H9 (cell line): ENCODE results near the gene CIPC. TPM values are rescaled to one million over a fixed set of nuclear protein-coding genes. Genes with fewer than 3 reads are reported as not detected.

Source experiments
- DNase-seq: peaks from one replicate; pipeline ENCODE4 v3.0.0-alpha.2; 2017
- H2AFZ ChIP-seq: one replicate; pipeline ENCODE4 v1.6.1; 2013; ENCODE audit warnings: mild to moderate bottlenecking, low read length, control low read depth, moderate library complexity
- H2AK5ac ChIP-seq: 2 replicates; pipeline ENCODE4 v1.6.1; 2013; ENCODE audit warnings: low read length, control low read depth, mixed read lengths; ENCODE audit not compliant: insufficient read length
- H2BK120ac ChIP-seq: one replicate; pipeline ENCODE4 v1.6.1; 2013; ENCODE audit warnings: low read depth, mild to moderate bottlenecking, low read length, control low read depth, inconsistent platforms; ENCODE audit not compliant: poor library complexity, severe bottlenecking
- H2BK12ac ChIP-seq: 2 replicates; pipeline ENCODE4 v1.6.1; 2013; ENCODE audit warnings: low read length, control low read depth, mixed read lengths, low read depth; ENCODE audit not compliant: insufficient read length
- H2BK15ac ChIP-seq: 2 replicates; pipeline ENCODE4 v1.6.1; 2013; ENCODE audit warnings: low read depth, low read length, control low read depth
- H2BK20ac ChIP-seq: one replicate; pipeline ENCODE4 v1.6.1; 2013; ENCODE audit warnings: low read depth, mild to moderate bottlenecking, low read length, control low read depth, inconsistent platforms; ENCODE audit not compliant: poor library complexity, severe bottlenecking
- H2BK5ac ChIP-seq: 2 replicates; pipeline ENCODE4 v1.6.1; 2013; ENCODE audit warnings: low read length, control low read depth, mixed read lengths; ENCODE audit not compliant: insufficient read length
- H3K14ac ChIP-seq: 2 replicates; pipeline ENCODE4 v1.6.1; 2013; ENCODE audit warnings: low read length, control low read depth; ENCODE audit not compliant: insufficient read depth
- H3K18ac ChIP-seq: 2 replicates; pipeline ENCODE4 v1.6.1; 2013; ENCODE audit warnings: low read depth, mild to moderate bottlenecking, mixed read lengths, low read length, control low read depth; ENCODE audit not compliant: insufficient read length
- H3K23ac ChIP-seq: 2 replicates; pipeline ENCODE4 v1.6.1; 2013; ENCODE audit warnings: low read length, control low read depth, mixed read lengths, low read depth; ENCODE audit not compliant: insufficient read length
- H3K23me2 ChIP-seq: 2 replicates; pipeline ENCODE4 v1.6.1; 2013; ENCODE audit warnings: low read depth, mild to moderate bottlenecking, mixed read lengths, low read length, control low read depth; ENCODE audit not compliant: insufficient read length, poor library complexity, severe bottlenecking
- H3K27ac ChIP-seq: 2 replicates; pipeline ENCODE4 v1.5.1; 2013; ENCODE audit warnings: low read length, control low read depth, mixed read lengths, low read depth; ENCODE audit not compliant: insufficient read length
- H3K27me3 ChIP-seq: 2 replicates; pipeline ENCODE4 v1.6.1; 2013; ENCODE audit warnings: low read length, control low read depth, inconsistent platforms; ENCODE audit not compliant: insufficient read depth
- H3K4ac ChIP-seq: 2 replicates; pipeline ENCODE4 v1.6.1; 2013; ENCODE audit warnings: low read depth, mild to moderate bottlenecking, control low read depth, inconsistent platforms, low read length, moderate library complexity
- H3K4me1 ChIP-seq: 2 replicates; pipeline ENCODE4 v1.6.1; 2013; ENCODE audit warnings: low read length, control low read depth, inconsistent platforms; ENCODE audit not compliant: insufficient read depth
- H3K4me2 ChIP-seq: 2 replicates; pipeline ENCODE4 v1.6.1; 2013; ENCODE audit warnings: low read length, control low read depth, mixed read lengths; ENCODE audit not compliant: insufficient read length, insufficient read depth
- H3K56ac ChIP-seq: 2 replicates; pipeline ENCODE4 v1.6.1; 2013; ENCODE audit warnings: low read depth, mild to moderate bottlenecking, mixed read lengths, low read length, control low read depth; ENCODE audit not compliant: insufficient read length
- H3K79me1 ChIP-seq: 2 replicates; pipeline ENCODE4 v1.6.1; 2013; ENCODE audit warnings: low read depth, mild to moderate bottlenecking, moderate library complexity, low read length, control low read depth, inconsistent platforms; ENCODE audit not compliant: insufficient read depth, poor library complexity, severe bottlenecking
- H3K79me2 ChIP-seq: 2 replicates; pipeline ENCODE4 v1.6.1; 2013; ENCODE audit warnings: low read length, control low read depth, inconsistent platforms; ENCODE audit not compliant: insufficient read depth
- H3K9ac ChIP-seq: 2 replicates; pipeline ENCODE4 v1.6.1; 2013; ENCODE audit warnings: low read length, control low read depth, mixed read lengths; ENCODE audit not compliant: insufficient read length; ENCODE audit errors: extremely low read depth
- H3K9me3 ChIP-seq: one replicate; pipeline ENCODE4 v1.6.1; 2013; ENCODE audit warnings: low read depth, low read length, inconsistent platforms; ENCODE audit not compliant: control insufficient read depth
- H3T11ph ChIP-seq: one replicate; pipeline ENCODE4 v1.6.1; 2013; ENCODE audit warnings: mild to moderate bottlenecking, low read length, control low read depth, inconsistent platforms
- H4K20me1 ChIP-seq: one replicate; pipeline ENCODE4 v1.6.1; 2013; ENCODE audit not compliant: control insufficient read depth, insufficient read length, insufficient read depth
- H4K5ac ChIP-seq: 2 replicates; pipeline ENCODE4 v1.6.1; 2013; ENCODE audit warnings: low read depth, mild to moderate bottlenecking, mixed read lengths, low read length, control low read depth; ENCODE audit not compliant: insufficient read length
- H4K8ac ChIP-seq: replicated peaks from 2 replicates; pipeline ENCODE4 v1.6.1; 2013; ENCODE audit warnings: low read length, control low read depth, mixed read lengths, low read depth; ENCODE audit not compliant: insufficient read length
- H4K91ac ChIP-seq: 2 replicates; pipeline ENCODE4 v1.6.1; 2013; ENCODE audit warnings: low read depth, mild to moderate bottlenecking, moderate library complexity, mixed read lengths, low read length, control low read depth; ENCODE audit not compliant: insufficient read length
- H3K27ac Mint-ChIP-seq, 3 experiments: 2 replicates in 2 of 3; 3 replicates in 1 of 3; pipeline ENCODE4 v1.8.0; 2020 to 2021; ENCODE audit warnings: mixed read lengths in 3 of 3, mild to moderate bottlenecking in 1 of 3, moderate library complexity in 1 of 3
- H3K27me3 Mint-ChIP-seq: 2 replicates; pipeline ENCODE4 v1.8.0; 2021; ENCODE audit warnings: low read depth, mild to moderate bottlenecking, moderate library complexity, mixed read lengths
- H3K36me3 Mint-ChIP-seq, 3 experiments: 2 replicates in 2 of 3; 3 replicates in 1 of 3; pipeline ENCODE4 v1.8.0; 2020 to 2021; ENCODE audit warnings: low read depth in 3 of 3, mixed read lengths in 3 of 3; ENCODE audit not compliant: insufficient read depth in 1 of 3
- H3K4me1 Mint-ChIP-seq, 2 experiments: 2 replicates each; pipeline ENCODE4 v1.8.0; 2020; ENCODE audit warnings: mixed read lengths in 2 of 2
- H3K4me3 Mint-ChIP-seq, 2 experiments: 2 replicates in 1 of 2; 3 replicates in 1 of 2; pipeline ENCODE4 v1.8.0; 2020 to 2021; ENCODE audit warnings: mild to moderate bottlenecking in 2 of 2, mixed read lengths in 2 of 2, moderate library complexity in 1 of 2
- H3K9me3 Mint-ChIP-seq, 2 experiments: 2 replicates in 1 of 2; 3 replicates in 1 of 2; pipeline ENCODE4 v1.8.0; 2020; ENCODE audit warnings: mild to moderate bottlenecking in 2 of 2, mixed read lengths in 2 of 2, moderate library complexity in 1 of 2
- CTCF ChIP-seq: fragments of 200-600 bp; sonication (generic); conservative IDR thresholded peaks from 3 replicates; pipeline ENCODE4 v1.8.0; 2021; ENCODE audit warnings: antibody characterized with exemption, mild to moderate bottlenecking
- WGBS: extraction: QIAGEN DNeasy Blood & Tissue Kit; methylation state at CpG from one replicate; pipeline ENCODE4 v1.1.7; 2013; ENCODE audit warnings: missing lambda C conversion rate, low lambda C conversion rate, mixed read lengths; ENCODE audit not compliant: insufficient read length; ENCODE audit errors: extremely low coverage; 5-methylcytosine and 5-hydroxymethylcytosine counted together
- total RNA-seq: library from RNA; stranded (reverse); gene quantifications from 2 replicates; pipeline ENCODE4 v1.2.1, GENCODE V29; 2021

CIPC gene
- total RNA-seq, 1 experiment from 2014 or later: 23.4 TPM

GRCh38 chr14:77133720-77134338, 35.8 kb downstream of the CIPC start:
- no peak overlapping the region for H3K27ac ChIP-seq
- H4K8ac ChIP-seq: no peak overlapping the region
- no peaks in the 10 kb centered on the region for H3K23me2 ChIP-seq
- no peak overlapping the region for H4K91ac ChIP-seq
- H3K27me3 ChIP-seq: no peaks in the 10 kb centered on the region
- no peak overlapping the region for H3T11ph ChIP-seq
- no peak overlapping the region for H3K9ac ChIP-seq
- H3K79me2 ChIP-seq: no peaks in the 10 kb centered on the region
- H3K4me1 ChIP-seq: no peaks in the 10 kb centered on the region
- no peak overlapping the region for H2BK12ac ChIP-seq
- Mint-ChIP-seq H3K4me3 (no peak overlapping the region), H3K36me3 (peaks cover 8 to 43% (median 27%) of the 10 kb centered on the region in 3 experiments), H3K27me3 (peaks cover 5% of the 10 kb centered on the region; the same call in 1 of the 2 replicates), H3K27ac (no peak overlapping the region), H3K4me1 (peaks cover 6 to 8% of the 10 kb centered on the region in 2 experiments), H3K9me3 (no peaks in the 10 kb centered on the region)
- no peaks in the 10 kb centered on the region for H4K20me1 ChIP-seq
- H4K5ac ChIP-seq: no peak overlapping the region
- no peak overlapping the region for H3K14ac ChIP-seq
- H3K23ac ChIP-seq: no peak overlapping the region
- no peaks in the 10 kb centered on the region for H3K79me1 ChIP-seq
- no peak overlapping the region for H3K56ac ChIP-seq
- TF ChIP-seq CTCF: no peak
- no peaks in the 10 kb centered on the region for H3K9me3 ChIP-seq
- H2AFZ ChIP-seq: no peak overlapping the region
- no peak overlapping the region for H2BK15ac ChIP-seq
- H2BK20ac ChIP-seq: no peak overlapping the region
- H3K4ac ChIP-seq: no peak overlapping the region
- H2BK120ac ChIP-seq: no peak overlapping the region
- WGBS: no CpG with 5 or more reads among the region's 22 CpGs
- peak; percentile 92 for DNase-seq
- H3K4me2 ChIP-seq: no peak overlapping the region
- no peak overlapping the region for H3K18ac ChIP-seq
- H2AK5ac ChIP-seq: no peak overlapping the region
- H2BK5ac ChIP-seq: no peak overlapping the region
